Epithelial cell of esophagus (primary cell): ENCODE data around the gene MASP1.

Experiments used
- DNase-seq: peaks from one replicate; pipeline ENCODE4 v3.0.0; 2010; ENCODE audit warnings: low read depth
- H3K4me3 ChIP-seq: 2 replicates; pipeline ENCODE4 v1.5.1; 2011; ENCODE audit warnings: mild to moderate bottlenecking, low read length, control low read depth
- CTCF ChIP-seq: IDR thresholded peaks from 2 replicates; pipeline ENCODE4 v1.5.1; 2011; ENCODE audit warnings: low read depth, mild to moderate bottlenecking, low read length, control low read depth, inconsistent platforms; ENCODE audit not compliant: insufficient read depth; ENCODE audit errors: missing control alignments

MASP1 gene

GRCh38 chr3:187296058-187296457 lies 4.5 kb upstream of the MASP1 start:
- DNase-seq, result no peak
- TF ChIP-seq CTCF, result no peak
- H3K4me3 ChIP-seq, result no peak overlapping the region

- peak; percentile 14 for TF ChIP-seq CTCF
- no peak for DNase-seq
- no peak overlapping the region for H3K4me3 ChIP-seq
Observed at GRCh38 chr3:187295316-187296034, 3.9 kb upstream of the MASP1 start.

GRCh38 chr3:187293516-187294430 lies 2.2 kb upstream of the MASP1 start:
- H3K4me3 ChIP-seq, result no peak overlapping the region
- TF ChIP-seq CTCF, result no peak
- DNase-seq, result no peak

GRCh38 chr3:187292631-187293515 lies 1.3 kb upstream of the MASP1 start:
- no peak for TF ChIP-seq CTCF
- no peak for DNase-seq
- no peak overlapping the region for H3K4me3 ChIP-seq

- DNase-seq, result no peak
- no peak overlapping the region for H3K4me3 ChIP-seq
- TF ChIP-seq CTCF, result no peak
Observed at GRCh38 chr3:187292181-187292580, 644 bp upstream of the MASP1 start.

- TF ChIP-seq CTCF, result no peak
- no peak for DNase-seq
- no peak overlapping the region for H3K4me3 ChIP-seq
Observed at GRCh38 chr3:187291001-187291511, 481 bp downstream of the MASP1 start.
